ENCODE data around the gene ADAM10.

GRCh38 chr15:58773024-58773423, 23.5 kb upstream of the ADAM10 start:
- TF ChIP-seq CTCF (IDR thresholded peaks at IDR 0.05) (no peak), POLR2A (IDR thresholded peaks at IDR 0.05) (no peak)
